K562 (cell line): Measurements from ENCODE around the gene CNTN4. TPM values are rescaled to one million over a fixed set of nuclear protein-coding genes. Genes with fewer than 3 reads are reported as not detected.

Experiments used
- CHD7 ChIP-seq: fragments of 200-600 bp; sonication (generic); IDR thresholded peaks from one replicate; pipeline ENCODE4 v1.6.1; 2012; ENCODE audit warnings: mild to moderate bottlenecking, low read depth, low read length, inconsistent platforms
- DACH1 ChIP-seq: fragments of 450-650 bp; IDR thresholded peaks from 2 replicates; pipeline ENCODE4 v1.6.1; 2018; ENCODE audit not compliant: partially characterized antibody
- polyA plus RNA-seq, 8 experiments: library from polyadenylated mRNA; depleted of rRNA in 4 of 8; stranded (reverse) in 5 of 8; unstranded in 3 of 8; fragments of >200 nt; fragmentation: Nextera tagmentation in 2 of 8; fragmentation: Illumina TruSeq in 1 of 8; extraction: Ambion mirVana in 2 of 8; extraction: Trizol in 1 of 8; gene quantifications; 2 replicates each; pipeline versions ENCODE4 v1.2.1 to v1.2.3, GENCODE V29; 2011 to 2014; ENCODE audit warnings: inconsistent platforms in 1 of 8, missing spikeins in 1 of 8
- total RNA-seq, 7 experiments: library from RNA; depleted of rRNA in 6 of 7; stranded (reverse); fragments of >200 nt in 6 of 7; fragmentation: Illumina TruSeq in 2 of 7; extraction: Trizol in 2 of 7; gene quantifications; 2 replicates each; pipeline versions ENCODE4 v1.2.1 to v1.2.3, GENCODE V29; 2011 to 2021; ENCODE audit warnings: low replicate concordance in 1 of 7

Gene CNTN4
- total and polyA plus RNA-seq, 9 of the 15 experiments (the other 6 are each of a cell fraction or from before 2014, with no cell fraction given), result not detected

- TF ChIP-seq CHD7 (no peak), DACH1 (no peak)
Measured at GRCh38 chr3:3082234-3082924, 983.7 kb downstream of the CNTN4 start (continued).
